HCT116 (cell line): Measurements from ENCODE around the gene TGFBRAP1. TPM values are rescaled to one million over a fixed set of nuclear protein-coding genes. Genes with fewer than 3 reads are reported as not detected.
A peak's percentile ranks its signal among the peaks of the same experiment; 100 is the strongest.

Experiments
- ATAC-seq: fragments of 200-7000 bp; cut with Tn5 transposase; 2 replicates; pipeline ENCODE4 v1.9.1; 2020; ENCODE audit warnings: mild to moderate bottlenecking, moderate library complexity
- BruUV-seq: library from RNA; stranded (reverse); fragments of 400-500 nt; replicated peaks from 2 replicates; lab custom pipeline; 2021; lab: Mats Ljungman, UMichigan
- CTCF ChIA-PET: fragments of 300-600 bp; sonication (Branson Sonifier 250); formaldehyde crosslinking; loops from one replicate; lab custom pipeline; 2021; ENCODE audit warnings: antibody characterized with exemption; lab: Charles Lee
- POLR2A ChIA-PET: fragments of 300-600, 350-600 bp; sonication (Branson Sonifier 250); formaldehyde crosslinking; loops from one replicate; lab custom pipeline; 2021; ENCODE audit warnings: antibody characterized with exemption; lab: Charles Lee
- RAD21 ChIA-PET, 2 experiments: fragments of 300-600 bp; sonication (Branson Sonifier 250); formaldehyde crosslinking; loops; one replicate each; lab custom pipeline; 2023; ENCODE audit warnings: low total read pairs in 2 of 2; ENCODE audit not compliant: uncharacterized antibody in 2 of 2, unreplicated experiment in 2 of 2, low non-redundant PET in 1 of 2; lab: Charles Lee
- DNase-seq: peaks from one replicate; pipeline ENCODE4 v3.0.0-alpha.2; 2010; ENCODE audit warnings: low read depth, low spot score
- H2AFZ ChIP-seq: fragments of 200-600 bp; shearing (Covaris generic), sonication (generic); 2 replicates; pipeline ENCODE4 v1.6.1; 2017; ENCODE audit warnings: low read depth, mixed run types, mixed read lengths, antibody characterized with exemption, low read length; ENCODE audit not compliant: poor library complexity, severe bottlenecking
- H3K27ac ChIP-seq: 2 replicates; pipeline ENCODE4 v1.5.1; 2012; ENCODE audit warnings: low read depth, low read length
- H3K27me3 ChIP-seq: fragments of 200-600 bp; sonication (generic); 2 replicates; pipeline ENCODE4 v1.6.1; 2016; ENCODE audit warnings: mixed run types, low read length, mixed read lengths; ENCODE audit not compliant: insufficient read depth
- H3K36me3 ChIP-seq, 2 experiments: fragments of 200-500 bp in 1 of 2; fragments of 200-600 bp in 1 of 2; sonication (Bioruptor generic) in 1 of 2; sonication (generic) in 1 of 2; 2 replicates each; pipeline versions ENCODE4 v1.5.1 to v1.6.1; 2014 to 2016; ENCODE audit warnings: low read length in 2 of 2, inconsistent platforms in 1 of 2, mixed read lengths in 1 of 2, mixed run types in 1 of 2; ENCODE audit not compliant: insufficient read depth in 2 of 2, control insufficient read depth in 1 of 2
- H3K4me1 ChIP-seq, 2 experiments: fragments of 200-600 bp in 1 of 2; sonication (generic) in 1 of 2; 2 replicates each; pipeline versions ENCODE4 v1.5.1 to v1.6.1; 2012 to 2017; ENCODE audit warnings: low read length in 2 of 2, inconsistent platforms in 1 of 2, mild to moderate bottlenecking in 1 of 2, mixed read lengths in 1 of 2, mixed run types in 1 of 2, moderate library complexity in 1 of 2; ENCODE audit not compliant: insufficient read depth in 2 of 2, control insufficient read depth in 1 of 2
- H3K4me2 ChIP-seq: fragments of 200-600 bp; sonication (generic); 2 replicates; pipeline ENCODE4 v1.6.1; 2017; ENCODE audit warnings: mixed run types, low read length, mixed read lengths
- H3K4me3 ChIP-seq, 2 experiments: fragments of 200-600 bp in 1 of 2; sonication (generic) in 1 of 2; replicated peaks in 1 of 2; 2 replicates each; pipeline ENCODE4 v1.5.1; 2011 to 2016; ENCODE audit warnings: low read length in 2 of 2, control low read depth in 1 of 2, low read depth in 1 of 2, mild to moderate bottlenecking in 1 of 2, mixed read lengths in 1 of 2, mixed run types in 1 of 2
- H3K79me2 ChIP-seq: fragments of 200-600 bp; sonication (generic); 2 replicates; pipeline ENCODE4 v1.6.1; 2017; ENCODE audit warnings: mild to moderate bottlenecking, mixed run types, low read length, moderate library complexity, mixed read lengths; ENCODE audit not compliant: insufficient read depth
- H3K9ac ChIP-seq: fragments of 200-600 bp; sonication (generic); 2 replicates; pipeline ENCODE4 v1.6.1; 2016; ENCODE audit warnings: low read length, mixed read lengths
- H3K9me2 ChIP-seq: fragments of 200-600 bp; sonication (generic), shearing (Covaris generic); 2 replicates; pipeline ENCODE4 v1.6.1; 2017; ENCODE audit warnings: mixed run types, mild to moderate bottlenecking, moderate library complexity; ENCODE audit not compliant: insufficient read depth
- H3K9me3 ChIP-seq, 2 experiments: fragments of 200-500 bp in 1 of 2; fragments of 200-600 bp in 1 of 2; sonication (Bioruptor generic) in 1 of 2; sonication (generic) in 1 of 2; 2 replicates each; pipeline ENCODE4 v1.6.1; 2014 to 2017; ENCODE audit warnings: low read length in 2 of 2, mixed read lengths in 2 of 2, inconsistent platforms in 1 of 2, low read depth in 1 of 2, mild to moderate bottlenecking in 1 of 2, mixed run types in 1 of 2, moderate library complexity in 1 of 2; ENCODE audit not compliant: control insufficient read depth in 1 of 2, insufficient read depth in 1 of 2
- H4K20me1 ChIP-seq: fragments of 200-600 bp; sonication (generic), shearing (Covaris generic); 2 replicates; pipeline ENCODE4 v1.6.1; 2017; ENCODE audit warnings: mixed run types, mild to moderate bottlenecking, moderate library complexity; ENCODE audit not compliant: insufficient read depth
- ATF3 ChIP-seq: IDR thresholded peaks from 2 replicates; pipeline ENCODE4 v1.6.1; 2012
- CBX3 ChIP-seq: IDR thresholded peaks from 2 replicates; pipeline ENCODE4 v1.6.1; 2012; ENCODE audit warnings: low read depth
- CTCF ChIP-seq, 3 experiments: fragments of 200-600 bp in 1 of 3; sonication (generic) in 1 of 3; IDR thresholded peaks in 2 of 3; conservative IDR thresholded peaks in 1 of 3; 2 replicates each; pipeline ENCODE4 v1.5.1; 2012 to 2017; ENCODE audit warnings: low read depth in 2 of 3, low read length in 2 of 3, antibody characterized with exemption in 1 of 3, borderline replicate concordance in 1 of 3, control low read depth in 1 of 3, mild to moderate bottlenecking in 1 of 3, mixed read lengths in 1 of 3, mixed run types in 1 of 3, moderate library complexity in 1 of 3; ENCODE audit not compliant: insufficient read depth in 1 of 3
- POLR2AphosphoS5 ChIP-seq: IDR thresholded peaks from 2 replicates; pipeline ENCODE4 v1.6.1; 2011; ENCODE audit warnings: mild to moderate bottlenecking, low read depth, low read length, moderate library complexity
- RAD21 ChIP-seq: IDR thresholded peaks from 2 replicates; pipeline ENCODE4 v1.6.1; 2012; ENCODE audit warnings: low read depth, mild to moderate bottlenecking
- REST ChIP-seq: IDR thresholded peaks from 2 replicates; pipeline ENCODE4 v1.6.1; 2012; ENCODE audit warnings: low read depth
- SP1 ChIP-seq: IDR thresholded peaks from 2 replicates; pipeline ENCODE4 v1.6.1; 2012; ENCODE audit warnings: low read depth
- intact Hi-C: fragments of 100-400 bp; cut with micrococcal nuclease; formaldehyde crosslinking; loops from 2 replicates; pipeline ENCODE4 v1.10.0; 2022
- total RNA-seq: library from RNA; stranded (reverse); gene quantifications from one replicate; pipeline ENCODE4 v1.2.1, GENCODE V29; 2021; ENCODE audit not compliant: unreplicated experiment

Gene TGFBRAP1
- total RNA-seq, 1 experiment from 2014 or later: 18.3 TPM

- H3K4me3 ChIP-seq: no peak overlapping the region
- peak; percentile 95 for ATAC-seq
- H4K20me1 ChIP-seq: no peaks in the 10 kb centered on the region
- TF ChIP-seq CTCF (IDR thresholded peaks at IDR 0.05 in 2 of 3, conservative IDR thresholded peaks at IDR 0.05 in 1 of 3; ENCODE audit: borderline replicate concordance in 1 of 3, insufficient read depth in 1 of 3, low read depth in 2 of 3, low read length in 2 of 3) (peak; percentile 22 to 64 (median 64); a peak in 4 of 6 replicates), SP1 (no peak), REST (no peak), CBX3 (no peak), RAD21 (peak; percentile 55), POLR2AphosphoS5 (no peak), ATF3 (no peak)
- peaks cover 17 to 18% of the 10 kb centered on the region in 2 experiments; a peak in 2 of 4 replicates for H3K36me3 ChIP-seq
- no peak overlapping the region for H3K9ac ChIP-seq
- H3K4me2 ChIP-seq: no peak overlapping the region
- peak; percentile 43 for DNase-seq
- ChIA-PET POLR2A (no interaction called here), CTCF (interaction anchor here (0.5 to 2.1 kb wide), 9 partner anchors 11 to 436 kb away, joined by 3 to 8 read pairs (median 4); no protein-coding TSS in a partner anchor), RAD21 (no interaction called here)
- H2AFZ ChIP-seq: no peak overlapping the region
- no peaks in the 10 kb centered on the region for H3K4me1 ChIP-seq
- H3K27me3 ChIP-seq: no peaks in the 10 kb centered on the region
- no peaks in the 10 kb centered on the region for H3K9me2 ChIP-seq
- no peak overlapping the region for H3K27ac ChIP-seq
- no peaks in the 10 kb centered on the region for H3K9me3 ChIP-seq
- peaks cover 6% of the 10 kb centered on the region; the same call in 1 of the 2 replicates for H3K79me2 ChIP-seq
- intact Hi-C loops: loop anchor here (1.0 kb wide), 1 partner anchor 181 kb away; no protein-coding TSS in a partner anchor
- no TSS peak for BruUV-seq
These were observed 34.6 kb downstream of the TGFBRAP1 start for GRCh38 chr2:105294844-105295481.
